CD4-positive, alpha-beta T cell treated with Interleukin-15 for 1 hour (primary cell): ENCODE results near the gene MMD.
A peak's percentile ranks its signal among the peaks of the same experiment; 100 is the strongest.
"Not testable (repeated sequence)": the region's sequence is repeated elsewhere in the genome, so short reads cannot be mapped to it uniquely, and the experiment has no call there.

Experiments used
- DNase-seq: peaks from one replicate; pipeline ENCODE4 v3.0.0-alpha.2; 2020

Gene MMD

DNA sequence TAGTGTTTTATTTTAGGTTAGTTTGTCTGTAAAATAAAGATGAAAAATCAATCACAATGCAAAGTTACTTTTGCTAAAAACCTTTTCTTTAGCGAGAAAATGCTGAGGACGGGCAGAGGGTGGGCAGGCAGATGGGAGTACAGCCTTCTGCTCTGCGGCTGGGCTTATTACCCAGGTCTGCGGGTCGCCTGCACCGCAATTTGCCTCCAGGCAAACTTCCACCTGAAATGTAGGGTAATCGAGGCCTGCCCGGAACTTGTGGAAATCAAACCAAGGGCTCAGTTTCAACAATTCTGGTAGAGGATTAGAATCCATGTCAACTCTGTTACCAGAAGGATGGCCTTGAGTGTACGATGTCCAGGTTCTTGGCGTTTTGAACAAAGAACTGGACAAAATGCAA, 22.3 kb upstream of the MMD start:
- DNase-seq: no peak

DNA sequence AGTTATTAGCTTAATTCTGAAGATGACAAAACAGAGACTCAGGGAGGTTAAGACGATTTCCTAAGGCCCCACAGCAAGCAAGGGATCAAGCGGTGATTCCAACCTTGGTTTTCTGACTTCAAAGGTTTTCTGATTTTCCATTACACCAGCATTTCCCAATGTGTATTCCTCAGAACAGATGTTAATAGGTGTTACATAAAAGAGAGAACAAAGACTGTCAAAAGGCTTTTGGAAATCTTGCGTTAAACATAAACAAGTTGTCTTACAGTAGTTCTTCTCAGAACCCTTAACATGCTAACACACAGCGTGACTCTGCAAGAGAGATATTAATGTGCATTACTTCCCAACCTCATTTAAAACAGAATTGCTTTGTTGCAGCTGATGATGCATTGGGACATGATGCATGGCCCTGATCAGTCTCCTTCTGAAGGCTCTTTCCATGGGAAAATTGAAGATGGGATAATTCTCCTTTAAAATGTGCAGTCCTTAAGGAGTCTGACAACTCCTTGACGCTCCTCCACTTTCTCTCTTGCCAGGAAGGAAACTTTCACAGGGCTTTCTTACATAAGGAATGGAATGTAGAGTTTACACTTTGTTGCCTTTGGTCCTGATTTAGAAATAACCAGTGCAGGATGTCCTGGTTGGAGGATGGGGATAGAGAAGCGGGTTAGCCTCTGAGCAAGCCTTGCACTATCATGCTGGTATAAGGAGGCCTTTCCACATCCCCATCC, 21.5 kb upstream of the MMD start:
- DNase-seq: no peak

DNA sequence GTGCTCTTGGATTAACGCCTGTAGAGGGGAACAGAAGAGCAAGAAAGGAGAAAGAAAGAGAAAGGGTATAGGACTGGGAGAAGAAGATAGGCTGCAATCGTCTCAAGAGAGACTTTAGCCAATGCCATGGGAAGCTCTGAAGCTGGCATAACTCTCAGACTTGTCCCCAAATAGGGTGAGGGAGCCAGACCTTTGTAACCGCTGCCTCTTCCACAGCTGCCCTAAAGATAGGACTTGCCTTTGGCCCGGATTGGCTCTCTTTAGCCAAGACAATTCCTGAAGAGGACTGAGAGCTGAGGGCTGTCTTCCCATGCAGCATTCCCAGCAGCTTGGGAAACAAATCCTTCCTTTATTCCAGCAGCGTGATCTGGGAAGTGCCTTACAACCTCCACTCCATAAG, 20.8 kb upstream of the MMD start:
- no peak for DNase-seq

DNA sequence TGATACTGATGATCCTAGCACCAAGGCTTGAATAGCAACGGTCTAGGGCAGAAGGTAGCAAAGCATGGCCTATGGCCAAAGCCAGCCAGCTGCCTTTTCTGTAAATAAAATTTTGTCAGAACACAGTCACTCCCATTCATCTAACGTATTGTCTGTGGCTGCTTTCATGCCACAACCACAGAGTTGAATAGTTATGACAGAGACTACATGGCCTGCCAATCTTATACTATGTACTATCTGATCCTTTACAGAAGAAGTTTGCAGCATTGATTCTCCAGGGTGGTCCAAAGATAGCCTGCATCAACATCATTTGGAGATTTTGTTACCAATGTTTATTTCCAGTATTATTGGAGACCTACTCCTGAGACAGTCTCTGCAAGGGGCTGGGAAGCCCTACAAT, 19.9 kb upstream of the MMD start:
- DNase-seq: no peak

GRCh38 chr17:55440391-55440790, 18.8 kb upstream of the MMD start:
- no peak for DNase-seq

GRCh38 chr17:55437159-55437605, 15.5 kb upstream of the MMD start:
- DNase-seq: peak; percentile 47

DNA sequence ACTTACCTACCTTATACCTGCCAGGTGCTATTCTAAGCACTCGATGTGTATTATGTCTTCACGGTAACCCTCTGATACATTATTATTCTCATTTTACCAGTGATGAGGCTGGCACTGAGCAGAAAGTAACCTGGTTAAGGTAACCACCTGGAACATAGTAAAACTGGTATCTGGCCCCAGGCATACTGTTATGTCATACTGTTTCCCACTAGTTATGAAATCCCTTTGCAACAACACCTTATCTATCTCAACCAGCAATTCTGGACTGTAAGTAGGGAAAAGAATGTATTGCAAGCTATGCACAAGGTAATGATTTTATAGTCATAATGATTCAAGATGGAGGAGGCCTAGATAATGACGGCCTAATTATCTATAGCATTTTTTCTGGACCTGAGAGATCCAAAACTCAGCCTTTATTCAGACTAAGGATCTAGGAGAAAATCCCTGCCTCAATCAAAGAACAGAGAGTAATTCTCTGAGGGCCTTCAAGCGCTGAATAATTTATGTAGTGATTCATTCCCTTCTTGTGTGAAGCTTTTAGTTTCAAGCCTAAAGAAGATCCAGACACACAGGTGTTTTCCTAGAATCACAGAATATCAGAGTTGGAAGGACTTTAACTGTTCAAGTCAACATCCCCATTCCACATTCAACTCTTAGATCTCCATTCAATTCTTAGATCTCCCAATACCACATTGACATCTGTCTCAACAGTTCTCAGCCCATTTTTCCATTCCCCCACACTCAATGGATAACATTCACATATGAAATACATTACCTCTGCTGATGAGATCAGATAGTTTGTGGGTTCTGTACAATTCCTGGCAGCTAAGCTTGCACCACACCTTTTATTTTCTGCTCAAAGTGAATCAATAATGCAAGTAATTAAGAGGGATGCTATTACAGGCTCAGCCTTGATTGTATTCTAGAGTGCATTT, 14.9 kb upstream of the MMD start:
- no peak for DNase-seq

DNA sequence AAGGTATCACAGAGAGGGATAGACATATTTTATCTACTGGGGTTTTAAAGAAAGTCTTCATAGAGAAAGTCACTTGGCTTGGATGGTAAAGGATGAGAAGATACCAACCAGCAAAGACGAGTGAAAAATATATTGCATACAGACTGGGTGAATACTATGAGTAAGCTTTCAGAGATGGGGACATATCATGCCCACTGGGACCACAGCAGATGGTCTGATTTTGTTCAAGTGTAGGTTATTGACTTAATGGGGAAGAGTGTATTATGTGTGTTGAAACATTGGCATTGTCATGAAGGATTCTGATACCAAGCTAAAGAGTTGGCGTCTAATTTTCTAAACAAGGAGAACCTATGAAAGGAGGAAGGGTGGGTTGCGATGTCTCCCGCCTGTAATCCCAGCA, 13.8 kb upstream of the MMD start:
- no peak for DNase-seq

DNA sequence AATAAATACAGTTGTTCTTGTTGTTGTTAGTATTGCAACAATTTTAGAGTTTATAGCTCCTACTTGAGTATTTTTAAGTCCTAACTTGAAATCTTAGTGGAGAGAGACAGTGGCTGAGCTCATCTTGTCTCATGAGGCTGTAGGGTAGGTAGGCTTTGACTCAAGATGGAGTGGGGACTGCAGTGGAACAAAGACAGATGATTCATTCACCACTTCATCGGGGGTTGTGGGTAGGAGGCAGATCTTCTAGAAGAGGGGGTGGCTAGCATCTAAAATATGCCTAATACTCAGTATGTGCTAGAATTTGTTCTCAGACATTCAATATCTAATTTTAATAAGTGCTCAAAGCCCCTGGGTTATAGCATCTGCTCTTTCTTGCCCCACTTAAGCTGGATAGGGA, 13.1 kb upstream of the MMD start:
- DNase-seq: no peak

DNA sequence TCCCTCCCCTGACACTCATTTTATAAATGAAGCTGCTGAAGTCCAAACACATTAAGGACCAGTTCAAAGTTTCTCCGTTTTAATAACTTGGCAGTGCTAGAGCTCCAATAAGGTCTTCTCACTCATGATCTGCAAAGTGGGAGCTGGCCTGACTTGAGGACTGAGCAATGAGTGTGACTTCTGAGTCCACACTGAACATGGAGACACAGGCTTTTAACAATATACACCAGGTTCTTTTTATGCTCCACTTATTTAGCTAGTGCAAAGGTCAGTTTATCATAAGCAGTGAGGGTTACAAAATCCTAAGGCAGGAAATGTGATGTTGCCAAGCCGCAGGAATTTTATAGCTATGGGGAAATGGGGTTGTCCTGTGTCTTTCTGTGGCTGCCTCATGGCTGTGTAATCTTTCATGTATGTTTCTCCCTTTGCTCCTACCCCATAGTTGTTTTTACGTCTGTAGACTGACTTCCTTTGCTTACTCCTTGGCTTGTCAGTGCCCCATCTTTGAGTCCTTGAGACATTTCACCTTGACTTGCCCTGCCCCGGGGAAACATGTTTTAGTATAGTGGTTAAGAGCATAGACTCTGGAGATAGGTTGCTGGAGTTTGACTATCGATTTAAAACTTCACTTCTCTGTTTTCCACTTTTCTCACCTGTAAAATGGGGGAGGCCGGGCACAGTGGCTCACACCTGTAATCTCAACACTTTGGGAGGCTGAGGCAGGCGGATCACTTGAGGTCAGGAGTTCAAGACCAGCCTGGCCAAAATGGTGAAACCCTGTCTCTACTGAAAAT, 12.2 kb upstream of the MMD start:
- no peak for DNase-seq

GRCh38 chr17:55433029-55433628, 11.5 kb upstream of the MMD start:
- no peak for DNase-seq

GRCh38 chr17:55432358-55433028, 10.9 kb upstream of the MMD start:
- DNase-seq: no peak

- DNase-seq: not testable (repeated sequence)
These were observed 10.3 kb upstream of the MMD start for GRCh38 chr17:55431914-55432313.

GRCh38 chr17:55430541-55431288, 9.1 kb upstream of the MMD start:
- no peak for DNase-seq

DNA sequence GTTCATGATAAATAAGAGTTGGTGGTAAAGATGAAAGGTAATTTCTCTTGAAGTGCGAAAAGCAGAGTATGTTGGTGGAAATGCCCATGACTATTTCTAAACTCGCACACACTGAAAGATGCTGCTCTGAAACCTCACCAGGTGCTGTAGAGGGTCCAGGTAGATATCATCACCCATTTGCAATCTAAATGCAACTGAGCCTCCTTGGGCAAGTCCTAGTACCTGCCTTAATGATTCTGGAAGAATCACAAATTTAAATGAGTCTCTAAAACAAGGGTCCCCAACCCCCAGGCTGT, 5.9 kb upstream of the MMD start:
- DNase-seq: no peak

GRCh38 chr17:55426851-55427586, 5.4 kb upstream of the MMD start:
- DNase-seq: no peak

GRCh38 chr17:55424893-55425540, 3.4 kb upstream of the MMD start:
- no peak for DNase-seq

DNA sequence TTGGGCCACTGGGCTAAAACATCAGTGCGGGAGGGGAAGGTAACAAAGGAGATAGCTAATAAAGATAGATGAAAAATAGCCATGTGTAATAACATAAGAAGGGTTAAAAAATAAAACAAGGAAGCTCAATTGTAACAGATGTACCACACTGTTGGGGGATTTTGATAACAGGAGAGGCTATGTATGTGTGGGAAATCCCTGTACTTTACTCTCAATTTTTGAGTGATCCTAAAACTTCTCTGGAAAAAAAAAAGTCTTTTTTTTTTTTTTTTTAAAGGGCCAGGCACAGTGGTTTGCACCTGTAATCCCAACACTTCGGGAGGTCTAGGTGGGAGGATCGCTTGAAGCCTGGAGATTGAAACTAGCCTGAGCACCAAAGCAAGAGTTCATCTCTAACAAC, 1.9 kb upstream of the MMD start:
- DNase-seq: no peak

DNA sequence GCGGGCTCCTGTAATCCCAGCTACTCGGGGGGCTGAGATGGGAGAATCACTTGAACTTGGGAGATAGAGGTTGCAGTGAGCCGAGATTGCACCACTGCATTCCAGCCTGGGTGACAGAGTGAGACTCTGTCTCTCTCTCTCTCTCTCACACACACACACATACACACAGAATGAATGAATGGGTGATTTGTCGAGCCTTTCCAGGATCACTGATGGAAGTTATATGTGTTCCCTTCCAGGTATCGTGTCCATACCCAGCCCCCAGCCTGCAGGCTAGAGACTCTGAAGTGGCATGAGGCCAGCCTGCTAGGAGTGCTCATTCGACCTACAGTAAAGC, 1.2 kb upstream of the MMD start:
- not testable (repeated sequence) for DNase-seq

GRCh38 chr17:55420776-55421178, 858 bp downstream of the MMD start:
- DNase-seq: peak; percentile 43
